HEK293 (cell line): ENCODE data around the gene OMD.

Source experiments
- CTCF ChIA-PET: fragments of 350-600 bp; formaldehyde crosslinking; extraction: SDS; loops from one replicate; lab custom pipeline; 2021; ENCODE audit warnings: antibody characterized with exemption; lab: Yijun Ruan, JAX
- POLR2A ChIA-PET: fragments of 300-600 bp; formaldehyde crosslinking; extraction: SDS; loops from one replicate; lab custom pipeline; 2020; ENCODE audit warnings: antibody characterized with exemption, inconsistent platforms; lab: Yijun Ruan, JAX
- H3K27ac ChIP-seq: fragments of 200-500 bp; sonication (Bioruptor generic); 2 replicates; pipeline ENCODE4 v1.5.1; 2014; ENCODE audit warnings: low read depth, low read length, control low read depth, inconsistent platforms; ENCODE audit errors: extremely low read depth
- H3K36me3 ChIP-seq, 2 experiments: fragments of 200-500 bp in 1 of 2; sonication (Bioruptor generic) in 1 of 2; 1 replicate in 1 of 2; 2 replicates in 1 of 2; pipeline ENCODE4 v1.5.1; 2014 to 2017; ENCODE audit warnings: inconsistent platforms in 2 of 2, low read length in 2 of 2; ENCODE audit not compliant: control insufficient read depth in 2 of 2, insufficient read depth in 1 of 2
- H3K4me1 ChIP-seq: fragments of 200-500 bp; sonication (Bioruptor generic); 2 replicates; pipeline ENCODE4 v1.5.1; 2014; ENCODE audit warnings: mild to moderate bottlenecking, low read length, inconsistent platforms; ENCODE audit not compliant: control insufficient read depth, insufficient read depth
- H3K4me3 ChIP-seq: 2 replicates; pipeline ENCODE4 v1.5.1; 2011; ENCODE audit warnings: low read depth, mild to moderate bottlenecking, control low read depth, low read length, moderate library complexity
- H3K9me3 ChIP-seq: fragments of 200-500 bp; sonication (Bioruptor generic); 2 replicates; pipeline ENCODE4 v1.5.1; 2014; ENCODE audit warnings: low read depth, low read length, inconsistent platforms; ENCODE audit not compliant: control insufficient read depth, insufficient read depth
- BCL11A ChIP-seq: fragments of 450-650 bp; formaldehyde crosslinking; IDR thresholded peaks from 2 replicates; pipeline ENCODE4 v1.5.1; 2016; ENCODE audit warnings: low read depth, missing biosample characterization, missing genetic modification characterization
- EGR2 ChIP-seq: fragments of 450-650 bp; formaldehyde crosslinking; IDR thresholded peaks from 2 replicates; pipeline ENCODE4 v1.5.1; 2016; ENCODE audit warnings: low read depth, missing biosample characterization, missing genetic modification characterization
- HOXD13 ChIP-seq: sonication (generic); formaldehyde crosslinking; IDR thresholded peaks from 2 replicates; pipeline ENCODE4 v1.8.0; 2022; ENCODE audit warnings: missing genetic modification reagents, borderline replicate concordance
- KLF17 ChIP-seq: fragments of 450-650 bp; formaldehyde crosslinking; IDR thresholded peaks from 2 replicates; pipeline ENCODE4 v1.5.1; 2016; ENCODE audit warnings: missing biosample characterization, missing genetic modification characterization
- KLF8 ChIP-seq: fragments of 450-650 bp; formaldehyde crosslinking; IDR thresholded peaks from 2 replicates; pipeline ENCODE4 v1.5.1; 2016; ENCODE audit warnings: missing biosample characterization, missing genetic modification characterization
- OSR2 ChIP-seq: fragments of 450-650 bp; formaldehyde crosslinking; IDR thresholded peaks from 2 replicates; pipeline ENCODE4 v1.5.1; 2016; ENCODE audit warnings: missing biosample characterization, missing genetic modification characterization
- ZIC2 ChIP-seq: fragments of 450-650 bp; formaldehyde crosslinking; IDR thresholded peaks from 2 replicates; pipeline ENCODE4 v1.5.1; 2016; ENCODE audit warnings: missing biosample characterization, missing genetic modification characterization
- ZNF132 ChIP-seq: fragments of 450-650 bp; formaldehyde crosslinking; IDR thresholded peaks from 2 replicates; pipeline ENCODE4 v1.5.1; 2017; ENCODE audit warnings: missing biosample characterization, missing genetic modification characterization, borderline replicate concordance
- ZNF202 ChIP-seq: fragments of 450-650 bp; formaldehyde crosslinking; IDR thresholded peaks from 2 replicates; pipeline ENCODE4 v1.5.1; 2016; ENCODE audit warnings: missing biosample characterization, missing genetic modification characterization, borderline replicate concordance
- ZNF416 ChIP-seq: fragments of 450-650 bp; formaldehyde crosslinking; IDR thresholded peaks from 2 replicates; pipeline ENCODE4 v1.5.1; 2016; ENCODE audit warnings: missing biosample characterization, missing genetic modification characterization
- ZNF426 ChIP-seq: fragments of 450-650 bp; formaldehyde crosslinking; IDR thresholded peaks from 2 replicates; pipeline ENCODE4 v1.5.1; 2017; ENCODE audit warnings: missing biosample characterization, missing genetic modification characterization, mild to moderate bottlenecking, inconsistent platforms, moderate library complexity
- ZNF658 ChIP-seq: fragments of 450-650 bp; formaldehyde crosslinking; IDR thresholded peaks from 2 replicates; pipeline ENCODE4; 2016; ENCODE audit warnings: missing biosample characterization, missing genetic modification characterization
- ZNF776 ChIP-seq: fragments of 450-650 bp; formaldehyde crosslinking; IDR thresholded peaks from 2 replicates; pipeline ENCODE4 v1.5.0; 2017; ENCODE audit warnings: missing biosample characterization, missing genetic modification characterization, borderline replicate concordance
- ZNF785 ChIP-seq: fragments of 450-650 bp; formaldehyde crosslinking; IDR thresholded peaks from 2 replicates; pipeline ENCODE4 v1.5.1; 2016; ENCODE audit warnings: missing biosample characterization, missing genetic modification characterization
- ZNF830 ChIP-seq: fragments of 450-650 bp; IDR thresholded peaks from 2 replicates; pipeline ENCODE4 v1.5.0; 2018; ENCODE audit warnings: missing biosample characterization, missing genetic modification characterization, low read depth, mild to moderate bottlenecking, moderate library complexity
- TF ChIP-seq, protein P1 (sequence below): fragments of 450-650 bp; formaldehyde crosslinking; IDR thresholded peaks from 2 replicates; pipeline ENCODE4 v1.5.1; 2016; ENCODE audit warnings: missing biosample characterization, missing genetic modification characterization, low read depth
- TF ChIP-seq, protein P2 (sequence below): fragments of 450-650 bp; formaldehyde crosslinking; IDR thresholded peaks from 2 replicates; pipeline ENCODE4 v1.5.1; 2016; ENCODE audit warnings: missing biosample characterization, missing genetic modification characterization
- TF ChIP-seq, protein P3 (sequence below): fragments of 450-650 bp; formaldehyde crosslinking; IDR thresholded peaks from 2 replicates; pipeline ENCODE4 v1.5.1; 2017; ENCODE audit warnings: missing biosample characterization, missing genetic modification characterization

The OMD gene

GRCh38 chr9:92446536-92446935, 22.3 kb upstream of the OMD start:
- ChIA-PET CTCF (interaction anchor here (1.5 kb wide), 1 partner anchor 118 kb away, joined by 5 read pairs; no protein-coding TSS in a partner anchor), POLR2A (interaction anchor here (0.6 to 0.7 kb wide), 2 partner anchors 72 to 118 kb away, joined by 4 to 5 read pairs; no protein-coding TSS in a partner anchor)
- H3K4me3 ChIP-seq: no peak overlapping the region
- H3K9me3 ChIP-seq: no peaks in the 10 kb centered on the region
- no peaks in the 10 kb centered on the region for H3K36me3 ChIP-seq
- no peak overlapping the region for H3K27ac ChIP-seq
- no peaks in the 10 kb centered on the region for H3K4me1 ChIP-seq
- TF ChIP-seq KLF17 (no peak), ZNF658 (tag by site-specific recombination) (no peak), ZNF132 (tag by site-specific recombination) (no peak), ZNF202 (tag by site-specific recombination) (no peak), EGR2 (tag by site-specific recombination) (no peak), ZNF416 (no peak), ZNF426 (tag by site-specific recombination) (no peak), ZNF830 (tag by site-specific recombination) (no peak), HOXD13 (CRISPR knock-in tag) (no peak), ZNF776 (tag by site-specific recombination) (no peak)
- TF ChIP-seq, protein P1, sequence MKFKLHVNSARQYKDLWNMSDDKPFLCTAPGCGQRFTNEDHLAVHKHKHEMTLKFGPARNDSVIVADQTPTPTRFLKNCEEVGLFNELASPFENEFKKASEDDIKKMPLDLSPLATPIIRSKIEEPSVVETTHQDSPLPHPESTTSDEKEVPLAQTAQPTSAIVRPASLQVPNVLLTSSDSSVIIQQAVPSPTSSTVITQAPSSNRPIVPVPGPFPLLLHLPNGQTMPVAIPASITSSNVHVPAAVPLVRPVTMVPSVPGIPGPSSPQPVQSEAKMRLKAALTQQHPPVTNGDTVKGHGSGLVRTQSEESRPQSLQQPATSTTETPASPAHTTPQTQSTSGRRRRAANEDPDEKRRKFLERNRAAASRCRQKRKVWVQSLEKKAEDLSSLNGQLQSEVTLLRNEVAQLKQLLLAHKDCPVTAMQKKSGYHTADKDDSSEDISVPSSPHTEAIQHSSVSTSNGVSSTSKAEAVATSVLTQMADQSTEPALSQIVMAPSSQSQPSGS: no peak
- TF ChIP-seq, protein P2, sequence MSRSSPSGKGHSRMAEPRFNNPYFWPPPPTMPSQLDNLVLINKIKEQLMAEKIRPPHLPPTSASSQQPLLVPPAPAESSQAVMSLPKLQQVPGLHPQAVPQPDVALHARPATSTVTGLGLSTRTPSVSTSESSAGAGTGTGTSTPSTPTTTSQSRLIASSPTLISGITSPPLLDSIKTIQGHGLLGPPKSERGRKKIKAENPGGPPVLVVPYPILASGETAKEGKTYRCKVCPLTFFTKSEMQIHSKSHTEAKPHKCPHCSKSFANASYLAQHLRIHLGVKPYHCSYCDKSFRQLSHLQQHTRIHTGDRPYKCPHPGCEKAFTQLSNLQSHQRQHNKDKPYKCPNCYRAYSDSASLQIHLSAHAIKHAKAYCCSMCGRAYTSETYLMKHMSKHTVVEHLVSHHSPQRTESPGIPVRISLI (tag by site-specific recombination): no peak
- TF ChIP-seq, protein P3, sequence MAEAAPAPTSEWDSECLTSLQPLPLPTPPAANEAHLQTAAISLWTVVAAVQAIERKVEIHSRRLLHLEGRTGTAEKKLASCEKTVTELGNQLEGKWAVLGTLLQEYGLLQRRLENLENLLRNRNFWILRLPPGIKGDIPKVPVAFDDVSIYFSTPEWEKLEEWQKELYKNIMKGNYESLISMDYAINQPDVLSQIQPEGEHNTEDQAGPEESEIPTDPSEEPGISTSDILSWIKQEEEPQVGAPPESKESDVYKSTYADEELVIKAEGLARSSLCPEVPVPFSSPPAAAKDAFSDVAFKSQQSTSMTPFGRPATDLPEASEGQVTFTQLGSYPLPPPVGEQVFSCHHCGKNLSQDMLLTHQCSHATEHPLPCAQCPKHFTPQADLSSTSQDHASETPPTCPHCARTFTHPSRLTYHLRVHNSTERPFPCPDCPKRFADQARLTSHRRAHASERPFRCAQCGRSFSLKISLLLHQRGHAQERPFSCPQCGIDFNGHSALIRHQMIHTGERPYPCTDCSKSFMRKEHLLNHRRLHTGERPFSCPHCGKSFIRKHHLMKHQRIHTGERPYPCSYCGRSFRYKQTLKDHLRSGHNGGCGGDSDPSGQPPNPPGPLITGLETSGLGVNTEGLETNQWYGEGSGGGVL (tag by site-specific recombination): no peak

DNA sequence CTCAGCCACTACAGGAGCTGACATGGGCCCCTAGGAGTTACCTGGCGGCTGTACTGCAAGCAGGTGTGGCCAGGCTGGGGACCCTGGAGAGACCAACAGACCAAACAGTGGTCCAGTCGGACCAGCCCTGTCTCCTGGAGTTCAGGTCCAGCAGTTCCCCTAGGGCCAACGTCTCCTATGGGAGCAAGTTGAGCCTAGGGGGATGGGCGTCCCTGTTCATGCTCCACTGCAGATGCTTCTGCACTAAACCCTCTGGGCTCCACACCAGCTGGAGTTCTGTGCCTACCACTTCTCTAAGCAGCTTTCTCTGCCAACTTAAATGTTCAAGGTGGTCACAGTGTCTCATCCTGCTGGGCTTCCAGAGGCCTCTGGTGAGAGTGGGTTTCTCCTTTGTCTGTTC, 20.6 kb upstream of the OMD start:
- H3K4me3 ChIP-seq: no peak overlapping the region
- no peak overlapping the region for H3K27ac ChIP-seq
- CTCF ChIA-PET: interaction anchor here (0.6 to 1.5 kb wide), 4 partner anchors 10 to 305 kb away, joined by 3 to 5 read pairs (median 3); no protein-coding TSS in a partner anchor
- no peaks in the 10 kb centered on the region for H3K36me3 ChIP-seq
- no peak for TF ChIP-seq OSR2 (tag by site-specific recombination)
- no peak for TF ChIP-seq BCL11A (tag by site-specific recombination)
- no peak for TF ChIP-seq ZNF785 (tag by site-specific recombination)
- TF ChIP-seq KLF8: no peak
- 0 out of 2 replicates have a peak, but pooled peaks have one; percentile 5 for TF ChIP-seq ZIC2 (tag by site-specific recombination)
- no peaks in the 10 kb centered on the region for H3K9me3 ChIP-seq
- H3K4me1 ChIP-seq: no peaks in the 10 kb centered on the region
- POLR2A ChIA-PET: no interaction called here
